HG02623 (cell line): ENCODE measurements around the gene HMOX1.
"Not testable (repeated sequence)": the region's sequence is repeated elsewhere in the genome, so short reads cannot be mapped to it uniquely, and the experiment has no call there.

Source experiments
- ATAC-seq: cut with Tn5 transposase; IDR thresholded peaks from one replicate; pipeline ENCODE4 v1.9.1; 2021; ENCODE audit warnings: moderate library complexity; ENCODE audit not compliant: unreplicated experiment

Gene HMOX1

GRCh38 chr22:35378621-35379020 lies 2.3 kb upstream of the HMOX1 start:
- ATAC-seq = no peak

GRCh38 chr22:35379146-35379993 lies 1.5 kb upstream of the HMOX1 start:
- ATAC-seq = no peak

- ATAC-seq = no peak
Measured at GRCh38 chr22:35380013-35380412, 883 bp upstream of the HMOX1 start.

- no peak for ATAC-seq
Measured at GRCh38 chr22:35381424-35382009, 621 bp downstream of the HMOX1 start.

GRCh38 chr22:35383679-35384071 lies 2.8 kb downstream of the HMOX1 start:
- no peak for ATAC-seq

GRCh38 chr22:35384527-35384926 lies 3.6 kb downstream of the HMOX1 start:
- no peak for ATAC-seq

- no peak for ATAC-seq
Measured at GRCh38 chr22:35384975-35385588, 4.2 kb downstream of the HMOX1 start.

GRCh38 chr22:35386670-35387288 lies 5.9 kb downstream of the HMOX1 start:
- ATAC-seq = no peak

GRCh38 chr22:35390933-35391332 lies 10.0 kb downstream of the HMOX1 start:
- ATAC-seq = no peak

- ATAC-seq = no peak
Measured at GRCh38 chr22:35392357-35392756, 11.5 kb downstream of the HMOX1 start.

GRCh38 chr22:35393116-35394010 lies 12.5 kb downstream of the HMOX1 start:
- ATAC-seq = no peak

- ATAC-seq = no peak
Measured at GRCh38 chr22:35394011-35394312, 13.1 kb downstream of the HMOX1 start.

- no peak for ATAC-seq
Measured at GRCh38 chr22:35394810-35395563, 14.1 kb downstream of the HMOX1 start.

GRCh38 chr22:35396622-35397021 lies 15.7 kb downstream of the HMOX1 start:
- not testable (repeated sequence) for ATAC-seq

- ATAC-seq = no peak
Measured at GRCh38 chr22:35397095-35397904, 16.4 kb downstream of the HMOX1 start.

GRCh38 chr22:35398591-35398973 lies 17.7 kb downstream of the HMOX1 start:
- ATAC-seq = no peak

- no peak for ATAC-seq
Measured at GRCh38 chr22:35399114-35399677, 18.3 kb downstream of the HMOX1 start.

GRCh38 chr22:35399678-35400500 lies 19.0 kb downstream of the HMOX1 start, which contains the start of gene MCM5:
MCM5 (plus strand) TSS chr22:35400140; CDS start chr22:35400439, 299 bp downstream.
- ATAC-seq = peak; percentile 94
